Testis (tissue), 2 donors: ENCODE measurements around the gene PAPPA.

Experiments
- POLR2A ChIP-seq: fragments of 450-650 bp; IDR thresholded peaks from one replicate; pipeline ENCODE4 v1.6.1; 2017; ENCODE audit warnings: antibody characterized with exemption, mild to moderate bottlenecking, moderate library complexity
- TF ChIP-seq, protein P1 (sequence below), 3 experiments: fragments of 450-650 bp in 2 of 3; fragments of 200-600 bp in 1 of 3; sonication (generic) in 1 of 3; IDR thresholded peaks; one replicate each; pipeline ENCODE4 v1.5.1; 2016 to 2019; ENCODE audit warnings: antibody characterized with exemption in 3 of 3, mild to moderate bottlenecking in 2 of 3, moderate library complexity in 1 of 3

DNA sequence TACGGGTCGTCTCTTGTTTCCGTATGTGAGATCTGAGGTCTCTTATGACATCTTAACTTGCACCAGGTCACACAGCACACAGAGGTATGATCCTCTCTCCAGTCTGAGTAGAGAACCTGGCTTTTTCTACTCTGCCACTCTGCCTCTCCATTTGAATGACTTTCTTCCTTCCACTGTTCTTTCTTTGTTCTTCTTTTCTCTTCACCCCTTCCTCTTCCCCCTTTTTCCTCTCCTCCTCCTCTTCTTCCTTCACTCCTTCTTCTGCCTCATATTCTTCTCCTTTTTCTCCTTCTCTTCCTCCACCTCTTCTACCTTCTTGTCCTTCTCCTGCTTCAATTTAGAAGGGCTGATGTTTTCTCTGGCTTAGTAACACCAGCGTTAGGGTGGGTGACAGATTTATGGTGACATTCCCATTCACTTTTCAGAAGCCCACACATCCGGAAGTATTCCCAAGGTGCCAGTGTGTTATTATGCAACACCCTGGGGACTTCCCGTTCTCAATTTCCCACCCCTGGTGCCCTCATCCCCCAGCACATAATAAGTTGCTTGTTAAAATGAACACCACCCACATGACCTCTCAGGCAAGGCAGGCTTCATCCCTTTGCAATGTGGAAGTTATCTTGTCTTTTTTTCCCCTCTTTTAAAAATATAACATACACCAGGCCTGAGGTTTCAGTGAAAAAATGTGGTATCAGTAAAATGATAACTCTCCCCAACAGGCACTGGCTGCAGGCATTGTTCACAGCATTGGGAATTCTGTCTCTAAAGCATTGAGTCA, 122.0 kb downstream of the PAPPA start:
- TF ChIP-seq, protein P1, sequence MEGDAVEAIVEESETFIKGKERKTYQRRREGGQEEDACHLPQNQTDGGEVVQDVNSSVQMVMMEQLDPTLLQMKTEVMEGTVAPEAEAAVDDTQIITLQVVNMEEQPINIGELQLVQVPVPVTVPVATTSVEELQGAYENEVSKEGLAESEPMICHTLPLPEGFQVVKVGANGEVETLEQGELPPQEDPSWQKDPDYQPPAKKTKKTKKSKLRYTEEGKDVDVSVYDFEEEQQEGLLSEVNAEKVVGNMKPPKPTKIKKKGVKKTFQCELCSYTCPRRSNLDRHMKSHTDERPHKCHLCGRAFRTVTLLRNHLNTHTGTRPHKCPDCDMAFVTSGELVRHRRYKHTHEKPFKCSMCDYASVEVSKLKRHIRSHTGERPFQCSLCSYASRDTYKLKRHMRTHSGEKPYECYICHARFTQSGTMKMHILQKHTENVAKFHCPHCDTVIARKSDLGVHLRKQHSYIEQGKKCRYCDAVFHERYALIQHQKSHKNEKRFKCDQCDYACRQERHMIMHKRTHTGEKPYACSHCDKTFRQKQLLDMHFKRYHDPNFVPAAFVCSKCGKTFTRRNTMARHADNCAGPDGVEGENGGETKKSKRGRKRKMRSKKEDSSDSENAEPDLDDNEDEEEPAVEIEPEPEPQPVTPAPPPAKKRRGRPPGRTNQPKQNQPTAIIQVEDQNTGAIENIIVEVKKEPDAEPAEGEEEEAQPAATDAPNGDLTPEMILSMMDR (IDR thresholded peaks at IDR 0.05): no peak
- no peak for TF ChIP-seq POLR2A
